Breast epithelium (tissue), 4 donors: ENCODE measurements around the gene ZFHX3. TPM values are rescaled to one million over a fixed set of nuclear protein-coding genes. Genes with fewer than 3 reads are reported as not detected.

Source experiments
- DNase-seq, 2 donors: peaks; one replicate each; pipeline ENCODE4 v3.0.0-alpha.2; 2019; ENCODE audit warnings: low spot score in 2 of 2
- H3K27ac ChIP-seq, 2 donors: fragments of 200-600 bp; sonication (generic) in 1 of 2; one replicate each; pipeline ENCODE4 v1.5.1; 2016 to 2019; ENCODE audit warnings: mild to moderate bottlenecking in 1 of 2
- H3K27me3 ChIP-seq, 2 donors: fragments of 200-600 bp; sonication (generic) in 1 of 2; one replicate each; pipeline versions ENCODE4 v1.5.1 to v1.6.0; 2017 to 2019; ENCODE audit warnings: control low read depth in 1 of 2, mild to moderate bottlenecking in 1 of 2
- H3K36me3 ChIP-seq: fragments of 200-600 bp; one replicate; pipeline ENCODE4 v1.5.1; 2019
- H3K4me1 ChIP-seq, 2 donors: fragments of 200-600 bp; sonication (generic); one replicate each; pipeline ENCODE4 v1.5.1; 2016 to 2019; ENCODE audit warnings: control low read depth in 1 of 2
- H3K4me3 ChIP-seq, 3 donors: fragments of 200-600 bp; sonication (generic); 1 replicate in 2 of 3; 2 replicates in 1 of 3; pipeline ENCODE4 v1.5.1; 2016 to 2019; ENCODE audit warnings: mild to moderate bottlenecking in 3 of 3, moderate library complexity in 2 of 3
- H3K9me3 ChIP-seq, 2 donors: fragments of 200-600 bp; sonication (generic) in 1 of 2; one replicate each; pipeline ENCODE4 v1.5.1; 2016 to 2019; ENCODE audit warnings: control low read depth in 1 of 2
- CTCF ChIP-seq, 3 donors: fragments of 450-650 bp; IDR thresholded peaks; one replicate each; pipeline ENCODE4 v1.5.1; 2016 to 2017; ENCODE audit warnings: antibody characterized with exemption in 3 of 3, mild to moderate bottlenecking in 3 of 3, moderate library complexity in 3 of 3
- POLR2A ChIP-seq: fragments of 450-650 bp; IDR thresholded peaks from one replicate; pipeline ENCODE4 v1.6.1; 2016; ENCODE audit warnings: antibody characterized with exemption, mild to moderate bottlenecking, moderate library complexity
- POLR2AphosphoS5 ChIP-seq, 3 donors: sonication (generic); formaldehyde crosslinking; IDR thresholded peaks; one replicate each; pipeline ENCODE4 v1.6.1; 2017; ENCODE audit warnings: antibody characterized with exemption in 3 of 3
- intact Hi-C: fragments of 100-400 bp; cut with DNase I; formaldehyde crosslinking; loops from one replicate; pipeline ENCODE4 v1.15.1; 2023; ENCODE audit warnings: low total_unique reads
- total RNA-seq, 3 donors: library from RNA; depleted of rRNA; stranded (reverse); fragments of >200 nt; gene quantifications; one replicate each; pipeline ENCODE4 v1.1.0, GENCODE V29; 2016

The ZFHX3 gene
- total RNA-seq, 3 donors from 2014 or later: 10.8 to 36.0 (median 11.8) TPM

- intact Hi-C loops: no loop called here
- no peak overlapping the region for H3K27ac ChIP-seq
- DNase-seq: no peak
- no peaks in the 10 kb centered on the region for H3K4me1 ChIP-seq
- no peaks in the 10 kb centered on the region for H3K9me3 ChIP-seq
- no peak overlapping the region for H3K4me3 ChIP-seq
- TF ChIP-seq POLR2AphosphoS5 (IDR thresholded peaks at IDR 0.05) (no peak), POLR2A (no peak), CTCF (IDR thresholded peaks at IDR 0.05) (no peak)
- H3K27me3 ChIP-seq: peaks cover 0 to 5% of the 10 kb centered on the region in 2 donors
- no peaks in the 10 kb centered on the region for H3K36me3 ChIP-seq
These were observed 45.5 kb upstream of the ZFHX3 start for GRCh38 chr16:73093146-73094144.

- H3K27me3 ChIP-seq: peaks cover 0 to 2% of the 10 kb centered on the region in 2 donors
- no peak for DNase-seq
- H3K27ac ChIP-seq: no peak overlapping the region
- no peaks in the 10 kb centered on the region for H3K36me3 ChIP-seq
- TF ChIP-seq CTCF (IDR thresholded peaks at IDR 0.05) (no peak), POLR2A (no peak), POLR2AphosphoS5 (IDR thresholded peaks at IDR 0.05) (no peak)
- no peak overlapping the region for H3K4me3 ChIP-seq
- intact Hi-C loops: no loop called here
- H3K4me1 ChIP-seq: no peaks in the 10 kb centered on the region
- H3K9me3 ChIP-seq: no peaks in the 10 kb centered on the region
These were observed 44.4 kb upstream of the ZFHX3 start for GRCh38 chr16:73092236-73092781.

GRCh38 chr16:73091174-73091573, 43.2 kb upstream of the ZFHX3 start:
- no peaks in the 10 kb centered on the region for H3K4me1 ChIP-seq
- DNase-seq: no peak
- no peaks in the 10 kb centered on the region for H3K9me3 ChIP-seq
- intact Hi-C loops: no loop called here
- H3K4me3 ChIP-seq: no peak overlapping the region
- TF ChIP-seq CTCF (IDR thresholded peaks at IDR 0.05) (no peak), POLR2A (no peak), POLR2AphosphoS5 (IDR thresholded peaks at IDR 0.05) (no peak)
- H3K27ac ChIP-seq: no peak overlapping the region
- no peaks in the 10 kb centered on the region for H3K36me3 ChIP-seq
- H3K27me3 ChIP-seq: peaks cover 0 to 2% of the 10 kb centered on the region in 2 donors

- Histone ChIP-seq H3K36me3 (no peaks in the 10 kb centered on the region), H3K9me3 (peaks cover 0 to 4% of the 10 kb centered on the region in 2 donors), H3K27ac (no peak overlapping the region), H3K27me3 (peaks cover 0 to 2% of the 10 kb centered on the region in 2 donors), H3K4me1 (no peaks in the 10 kb centered on the region), H3K4me3 (no peak overlapping the region)
- TF ChIP-seq POLR2AphosphoS5 (IDR thresholded peaks at IDR 0.05): no peak
- TF ChIP-seq CTCF (IDR thresholded peaks at IDR 0.05): no peak
- TF ChIP-seq POLR2A: no peak
- DNase-seq: no peak
- intact Hi-C loops: no loop called here
These were observed 41.5 kb upstream of the ZFHX3 start for GRCh38 chr16:73089420-73089819.

- H3K27ac ChIP-seq: no peak overlapping the region
- H3K9me3 ChIP-seq: peaks cover 0 to 4% of the 10 kb centered on the region in 2 donors
These were observed 38.2 kb upstream of the ZFHX3 start for GRCh38 chr16:73086108-73086507.

More at GRCh38 chr16:73086108-73086507, 38.2 kb upstream of the ZFHX3 start:
- no peak for DNase-seq
- Histone ChIP-seq H3K4me1 (no peaks in the 10 kb centered on the region), H3K36me3 (no peaks in the 10 kb centered on the region), H3K4me3 (no peak overlapping the region), H3K27me3 (peaks cover 0 to 2% of the 10 kb centered on the region in 2 donors)
- intact Hi-C loops: no loop called here
- TF ChIP-seq POLR2AphosphoS5 (IDR thresholded peaks at IDR 0.05): no peak
- TF ChIP-seq POLR2A: no peak
